ENCODE measurements around the gene BTD.

DNA sequence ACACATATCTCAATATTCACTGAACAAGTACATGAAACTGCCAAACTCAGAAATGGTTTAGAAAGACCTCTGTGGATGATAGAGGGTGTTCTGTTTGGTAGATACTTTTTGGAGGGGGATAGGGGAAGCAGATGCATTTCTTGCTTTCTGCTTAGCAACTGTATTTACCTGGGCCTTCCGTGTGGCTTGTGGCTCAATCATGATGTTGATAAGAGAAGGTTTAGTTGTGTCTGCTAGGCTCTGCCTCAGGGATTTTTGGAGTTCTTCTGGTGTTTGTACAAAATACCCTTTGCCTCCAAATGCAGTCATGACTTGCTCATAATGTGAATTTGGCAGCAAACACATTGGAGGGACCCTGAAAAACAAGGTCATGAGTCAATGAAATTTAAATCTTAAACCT, 38.4 kb upstream of the BTD start:
- TF ChIP-seq CTCF (IDR thresholded peaks at IDR 0.05) (no peak), POLR2AphosphoS5 (IDR thresholded peaks at IDR 0.05) (no peak)
